GM12872 (cell line): ENCODE results near the gene BLVRA.

ENCODE experiments used
- CTCF ChIP-seq: IDR thresholded peaks from 3 replicates; pipeline ENCODE4 v1.5.1; 2011; ENCODE audit warnings: low read depth, mild to moderate bottlenecking, low read length, moderate library complexity; ENCODE audit not compliant: insufficient read depth

BLVRA gene

DNA sequence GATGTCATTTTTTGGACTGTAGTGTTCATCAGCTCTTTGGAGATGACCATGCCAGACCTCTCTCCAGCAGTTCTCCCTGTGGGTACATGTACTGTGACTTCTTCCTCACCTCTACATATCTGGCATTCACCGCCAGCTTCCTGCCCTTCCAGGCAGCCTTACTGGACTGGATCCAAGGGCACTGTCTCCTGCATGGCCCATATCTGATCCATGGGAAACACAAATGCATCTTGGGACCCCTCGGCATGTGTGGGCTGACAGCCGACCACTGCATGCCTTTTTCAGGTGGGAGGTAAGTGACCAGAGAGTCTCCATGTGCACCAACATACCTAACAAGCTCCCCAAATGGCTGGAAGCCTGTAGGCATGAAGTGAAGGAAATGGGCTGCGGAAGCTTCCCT, 3.9 kb upstream of the BLVRA start:
- TF ChIP-seq CTCF = no peak

DNA sequence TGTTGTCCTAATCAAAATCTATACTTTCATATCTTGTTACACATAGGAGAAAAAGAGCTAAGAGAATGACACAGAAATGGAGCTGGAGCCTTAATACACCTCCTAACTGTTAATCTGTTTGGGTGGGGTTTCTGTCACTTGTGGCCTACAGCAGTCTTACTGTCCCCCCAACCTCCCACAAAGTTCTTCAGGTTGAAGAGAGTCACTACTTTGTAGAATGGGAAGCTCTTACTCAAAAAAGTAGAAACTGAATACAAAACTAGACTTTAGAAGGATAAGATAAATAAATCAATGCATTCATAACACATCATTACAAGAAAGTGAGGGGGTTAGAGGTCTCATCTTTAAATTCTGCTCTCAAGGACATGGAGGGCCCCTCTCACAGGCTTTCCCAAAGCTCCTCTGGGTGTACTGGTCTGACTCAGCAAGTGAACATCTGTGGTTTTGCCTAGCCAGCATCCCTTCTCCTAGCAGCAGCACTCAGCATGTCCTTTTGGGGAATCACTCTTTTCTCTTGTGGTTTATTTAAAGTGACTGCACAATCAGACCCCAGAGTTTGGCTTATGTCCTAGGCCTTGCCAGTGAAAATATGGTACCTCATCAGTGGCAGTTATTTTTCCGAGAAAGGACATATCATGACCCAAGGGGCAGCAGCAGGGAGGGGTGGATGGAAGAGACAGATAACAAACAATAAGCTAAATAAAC, 2.0 kb upstream of the BLVRA start:
- no peak for TF ChIP-seq CTCF

GRCh38 chr7:43757073-43757720, 1.3 kb upstream of the BLVRA start:
- TF ChIP-seq CTCF = no peak

DNA sequence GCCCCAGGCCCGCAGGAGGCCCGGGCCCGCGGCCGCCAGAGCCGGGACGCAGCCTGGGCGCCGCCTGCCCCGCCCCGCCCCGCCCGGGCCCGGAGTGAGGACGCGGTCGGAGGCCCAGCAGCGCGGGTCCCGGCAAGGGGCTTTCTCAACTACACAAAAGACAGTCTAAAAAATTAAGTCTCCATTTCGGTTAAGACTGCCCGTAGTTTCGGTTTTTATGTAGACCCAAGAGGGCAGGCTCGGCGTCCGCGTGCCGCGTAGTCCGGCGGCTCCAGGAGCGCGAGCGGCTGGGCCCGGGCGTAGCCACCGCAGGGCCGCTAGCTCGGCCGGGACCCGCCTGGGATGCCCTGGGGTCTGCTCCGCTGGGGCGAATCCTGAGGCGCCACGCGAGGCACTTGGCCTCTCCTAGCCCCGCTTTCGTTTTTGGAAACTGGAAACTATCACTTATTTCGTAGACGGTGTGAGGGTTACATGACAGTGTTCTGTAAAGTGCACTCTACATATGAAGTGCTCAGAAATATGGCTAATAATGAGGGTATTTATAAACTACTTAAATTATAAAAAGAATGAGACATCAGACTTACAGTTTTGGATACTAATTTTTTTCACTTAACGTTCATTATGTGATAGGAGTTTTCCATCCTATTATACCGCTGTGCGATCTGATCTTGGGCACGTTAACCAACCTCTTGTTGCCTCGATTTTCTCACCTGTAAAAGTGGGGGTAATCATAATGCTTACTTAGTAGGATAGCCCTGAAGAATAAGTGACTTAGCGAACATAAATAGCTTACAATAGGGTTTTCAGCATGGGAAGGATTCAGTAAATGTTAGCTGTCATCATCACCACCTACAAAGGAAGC, 573 bp downstream of the BLVRA start:
- no peak for TF ChIP-seq CTCF

DNA sequence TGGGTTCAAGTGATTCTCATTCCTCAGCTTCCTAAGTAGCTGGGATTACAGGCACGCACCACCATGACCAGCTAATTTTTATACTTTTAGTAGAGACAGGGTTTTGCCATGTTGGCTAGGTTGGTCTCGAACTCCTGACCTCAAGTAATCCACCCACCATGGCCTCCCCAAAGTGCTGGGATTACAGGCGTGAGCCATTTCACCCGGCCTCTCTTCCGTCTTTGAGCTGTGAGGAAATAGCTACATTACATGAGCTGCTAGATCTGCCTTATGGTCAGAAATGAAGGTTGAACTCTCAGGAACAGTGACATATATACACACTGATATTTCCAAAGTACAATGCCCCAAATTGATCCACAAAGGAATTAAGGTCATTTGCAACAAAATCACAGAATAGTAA, 2.4 kb downstream of the BLVRA start:
- no peak for TF ChIP-seq CTCF

GRCh38 chr7:43761382-43761781, 2.9 kb downstream of the BLVRA start:
- TF ChIP-seq CTCF = no peak

DNA sequence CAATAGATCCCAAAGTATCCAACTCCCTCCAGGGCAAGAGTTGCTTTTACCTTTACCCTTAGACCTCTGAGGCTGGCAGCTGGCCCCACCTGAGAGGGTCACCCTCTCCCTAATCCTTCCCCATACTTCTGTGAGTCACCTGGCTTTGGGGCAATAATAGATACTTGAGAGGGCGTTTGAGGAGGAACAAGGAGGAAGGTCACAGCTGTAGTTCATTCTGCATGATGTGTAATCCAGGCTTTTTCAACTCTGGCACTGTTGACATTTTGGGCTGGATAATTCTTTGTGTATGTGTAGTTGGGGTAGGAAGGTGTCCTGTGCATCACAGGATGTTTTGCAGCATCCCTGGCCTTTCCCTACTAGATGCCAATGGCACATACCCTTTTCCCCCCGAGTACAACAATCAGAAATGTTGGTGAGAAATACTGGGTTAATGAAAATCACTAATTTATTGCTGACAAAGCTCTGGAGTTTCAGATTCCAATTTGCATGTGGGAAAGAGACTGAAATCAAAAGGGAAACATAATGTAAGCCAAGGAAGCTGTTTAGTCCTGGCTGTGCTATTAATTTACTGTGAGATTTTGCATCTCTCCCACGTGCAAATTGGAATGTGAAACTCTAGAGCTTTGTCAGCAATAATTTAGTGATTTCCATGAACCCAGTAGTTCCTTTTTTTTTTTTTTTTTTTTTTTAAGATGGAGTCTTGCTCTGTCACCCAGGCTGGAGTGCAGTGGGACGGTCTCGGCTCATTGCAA, 3.6 kb downstream of the BLVRA start:
- TF ChIP-seq CTCF = no peak
